Muscle layer of duodenum (tissue), 2 donors: ENCODE results near the gene EMSY.
A peak's percentile ranks its signal among the peaks of the same experiment; 100 is the strongest.

Experiments
- H3K27ac ChIP-seq: one replicate; pipeline ENCODE4 v1.7.0; 2013; ENCODE audit warnings: mild to moderate bottlenecking, low read length
- H3K27me3 ChIP-seq: one replicate; pipeline ENCODE4 v1.7.0; 2013; ENCODE audit warnings: low read depth, mild to moderate bottlenecking, control low read depth, low read length
- H3K36me3 ChIP-seq, 2 donors: one replicate each; pipeline ENCODE4 v1.7.0; 2013; ENCODE audit warnings: low read length in 2 of 2, control low read depth in 1 of 2, mild to moderate bottlenecking in 1 of 2; ENCODE audit not compliant: insufficient read depth in 2 of 2, control insufficient read depth in 1 of 2
- H3K4me1 ChIP-seq, 2 donors: one replicate each; pipeline ENCODE4 v1.7.0; 2013; ENCODE audit warnings: low read length in 2 of 2, mild to moderate bottlenecking in 2 of 2, control low read depth in 1 of 2, moderate library complexity in 1 of 2; ENCODE audit not compliant: insufficient read depth in 2 of 2, control insufficient read depth in 1 of 2
- H3K4me3 ChIP-seq, 2 donors: one replicate each; pipeline ENCODE4 v1.7.0; 2013; ENCODE audit warnings: low read length in 2 of 2, low read depth in 1 of 2, mild to moderate bottlenecking in 1 of 2
- H3K9me3 ChIP-seq, 2 donors: one replicate each; pipeline ENCODE4 v1.7.0; 2013; ENCODE audit warnings: low read length in 2 of 2, control low read depth in 1 of 2, mild to moderate bottlenecking in 1 of 2; ENCODE audit not compliant: control insufficient read depth in 1 of 2
- donor health status: healthy.

EMSY gene

DNA sequence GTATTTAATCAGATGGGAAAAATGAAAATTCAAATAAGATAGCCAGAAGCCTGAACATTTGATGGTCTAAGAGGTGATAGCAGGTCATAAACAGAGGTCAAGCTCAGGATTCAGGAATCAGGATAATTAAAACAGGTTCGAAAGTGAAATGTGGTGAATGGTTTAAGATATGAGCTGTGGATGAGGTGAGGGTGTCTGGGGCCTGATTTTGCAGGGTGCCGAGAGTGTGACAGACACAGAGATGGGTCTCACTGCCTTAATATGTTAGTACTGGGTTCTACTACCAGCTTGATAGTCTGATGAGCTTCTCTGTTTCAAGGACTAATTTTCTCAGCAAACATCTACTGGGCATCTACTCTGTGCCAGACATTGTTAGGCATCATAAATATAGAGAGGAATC lies 19.9 kb upstream of the EMSY start:
- no peaks in the 10 kb centered on the region for H3K4me1 ChIP-seq
- H3K9me3 ChIP-seq, result no peaks in the 10 kb centered on the region
- no peak overlapping the region for H3K27ac ChIP-seq

GRCh38 chr11:76426660-76427059 lies 18.2 kb upstream of the EMSY start:
- H3K27ac ChIP-seq, result no peak overlapping the region
- no peaks in the 10 kb centered on the region for H3K4me1 ChIP-seq
- no peaks in the 10 kb centered on the region for H3K36me3 ChIP-seq
- no peaks in the 10 kb centered on the region for H3K9me3 ChIP-seq
- H3K4me3 ChIP-seq, result no peak overlapping the region
- H3K27me3 ChIP-seq, result no peaks in the 10 kb centered on the region

More for the DNA sequence above, 19.9 kb upstream of the EMSY start:
- no peaks in the 10 kb centered on the region for H3K36me3 ChIP-seq
- H3K27me3 ChIP-seq, result no peaks in the 10 kb centered on the region
- H3K4me3 ChIP-seq, result no peak overlapping the region

GRCh38 chr11:76436020-76436419 lies 8.8 kb upstream of the EMSY start:
- H3K36me3 ChIP-seq, result no peaks in the 10 kb centered on the region
- no peak overlapping the region for H3K27ac ChIP-seq
- no peaks in the 10 kb centered on the region for H3K4me1 ChIP-seq
- H3K4me3 ChIP-seq, result no peak overlapping the region
- H3K9me3 ChIP-seq, result no peaks in the 10 kb centered on the region
- H3K27me3 ChIP-seq, result no peaks in the 10 kb centered on the region

GRCh38 chr11:76443268-76443980 lies 1.4 kb upstream of the EMSY start:
- Histone ChIP-seq H3K4me3 (peak overlapping the region; percentile 95 to 99), H3K9me3 (no peaks in the 10 kb centered on the region), H3K27me3 (no peaks in the 10 kb centered on the region), H3K27ac (peak overlapping the region; percentile 97), H3K4me1 (peaks cover 7 to 11% of the 10 kb centered on the region in 2 donors), H3K36me3 (peaks cover 0 to 5% of the 10 kb centered on the region in 2 donors)

- H3K4me3 ChIP-seq, result peak overlapping the region; percentile 95 to 99
- H3K27ac ChIP-seq, result peak overlapping the region; percentile 97
- no peaks in the 10 kb centered on the region for H3K27me3 ChIP-seq
- H3K4me1 ChIP-seq, result peaks cover 7 to 11% of the 10 kb centered on the region in 2 donors
- H3K9me3 ChIP-seq, result no peaks in the 10 kb centered on the region
- H3K36me3 ChIP-seq, result peaks cover 1 to 5% of the 10 kb centered on the region in 2 donors
Observed at GRCh38 chr11:76444065-76444383, 794 bp upstream of the EMSY start.

- Histone ChIP-seq H3K4me1 (peaks cover 7 to 11% of the 10 kb centered on the region in 2 donors), H3K36me3 (peaks cover 5 to 10% of the 10 kb centered on the region in 2 donors), H3K27ac (peak overlapping the region; percentile 97), H3K4me3 (peak overlapping the region; percentile 95 to 99), H3K9me3 (no peaks in the 10 kb centered on the region), H3K27me3 (no peaks in the 10 kb centered on the region)
Observed at GRCh38 chr11:76445121-76446084, 585 bp downstream of the EMSY start.

- no peaks in the 10 kb centered on the region for H3K9me3 ChIP-seq
- H3K4me1 ChIP-seq, result peaks cover 2 to 4% of the 10 kb centered on the region in 2 donors
- no peak overlapping the region for H3K27ac ChIP-seq
- peaks cover 16 to 21% of the 10 kb centered on the region in 2 donors for H3K36me3 ChIP-seq
- H3K27me3 ChIP-seq, result no peaks in the 10 kb centered on the region
- H3K4me3 ChIP-seq, result no peak overlapping the region
Observed at GRCh38 chr11:76448506-76448905, 3.7 kb downstream of the EMSY start.

DNA sequence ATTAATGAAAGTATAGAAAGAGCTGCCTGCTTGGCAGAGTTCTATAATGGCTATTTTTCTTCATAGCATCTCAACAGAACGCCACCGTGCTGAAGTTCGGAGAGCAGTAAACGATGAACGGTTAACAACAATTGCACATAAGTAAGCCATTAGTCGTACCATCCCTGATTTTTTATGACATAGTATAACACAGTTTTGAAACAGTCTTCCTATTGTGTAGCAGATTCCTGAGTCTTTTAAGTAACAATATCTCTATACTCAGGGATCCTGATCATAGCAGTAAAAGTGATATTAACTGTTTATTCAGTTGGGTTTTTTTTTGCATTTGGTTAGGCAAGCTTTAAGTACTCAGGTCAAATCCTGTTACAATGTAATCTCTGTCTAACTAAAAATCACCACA lies 8.4 kb downstream of the EMSY start:
- Histone ChIP-seq H3K36me3 (peaks cover 12 to 24% of the 10 kb centered on the region in 2 donors), H3K4me1 (no peaks in the 10 kb centered on the region), H3K27ac (no peak overlapping the region)

DNA sequence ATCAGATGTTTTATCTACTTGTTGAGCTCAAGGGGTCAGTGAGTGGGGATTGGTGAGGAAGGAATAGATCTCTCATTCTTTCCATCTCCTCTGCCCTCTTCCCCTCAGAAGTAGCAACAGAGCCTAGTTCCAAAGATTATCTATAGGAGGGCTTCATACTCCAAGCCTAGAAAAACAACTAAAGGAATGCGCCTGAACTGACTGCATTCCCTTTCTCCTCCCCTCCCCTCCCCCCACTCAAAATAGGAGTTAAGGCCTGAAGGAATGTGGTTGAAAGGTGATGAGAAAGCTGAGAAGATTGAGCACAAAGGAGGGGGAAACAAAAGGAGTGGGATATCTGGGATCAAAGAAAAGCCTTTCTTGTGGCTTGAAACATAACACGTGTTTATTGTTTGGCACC lies 10.5 kb downstream of the EMSY start:
- Histone ChIP-seq H3K4me1 (no peaks in the 10 kb centered on the region), H3K36me3 (peaks cover 18 to 26% of the 10 kb centered on the region in 2 donors), H3K27ac (no peak overlapping the region), H3K27me3 (no peaks in the 10 kb centered on the region), H3K9me3 (no peaks in the 10 kb centered on the region), H3K4me3 (no peak overlapping the region)

More for the DNA sequence above, 8.4 kb downstream of the EMSY start:
- Histone ChIP-seq H3K27me3 (no peaks in the 10 kb centered on the region), H3K4me3 (no peak overlapping the region), H3K9me3 (no peaks in the 10 kb centered on the region)

- H3K27me3 ChIP-seq, result no peaks in the 10 kb centered on the region
- no peak overlapping the region for H3K27ac ChIP-seq
- H3K9me3 ChIP-seq, result no peaks in the 10 kb centered on the region
- peaks cover 18 to 26% of the 10 kb centered on the region in 2 donors for H3K36me3 ChIP-seq
- H3K4me1 ChIP-seq, result no peaks in the 10 kb centered on the region
- no peak overlapping the region for H3K4me3 ChIP-seq
Observed at GRCh38 chr11:76455931-76456330, 11.1 kb downstream of the EMSY start.

DNA sequence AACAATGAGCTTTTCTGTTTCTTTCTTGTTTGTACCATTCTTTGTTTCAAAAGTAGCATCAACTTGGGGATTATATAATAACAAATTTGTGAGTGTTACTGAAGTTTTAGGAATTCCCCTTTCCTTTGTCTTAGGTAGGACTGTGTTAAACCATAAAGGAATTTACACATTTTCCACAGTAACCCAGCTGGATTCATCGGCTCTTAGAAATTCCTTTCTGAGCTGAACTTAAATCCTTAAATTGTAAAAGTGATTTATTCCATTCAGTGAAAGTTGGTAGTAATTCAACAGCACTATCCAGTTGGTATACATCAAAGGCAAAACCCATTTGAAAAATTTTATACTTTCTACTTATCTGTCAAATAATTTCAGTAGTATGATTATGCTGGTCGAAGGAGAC lies 11.8 kb downstream of the EMSY start:
- H3K36me3 ChIP-seq, result peaks cover 18 to 26% of the 10 kb centered on the region in 2 donors
- no peaks in the 10 kb centered on the region for H3K27me3 ChIP-seq
- H3K9me3 ChIP-seq, result no peaks in the 10 kb centered on the region
- no peak overlapping the region for H3K27ac ChIP-seq
- no peak overlapping the region for H3K4me3 ChIP-seq
- H3K4me1 ChIP-seq, result no peaks in the 10 kb centered on the region
